ENCODE data around the gene CDK2AP2. TPM values are rescaled to one million over a fixed set of nuclear protein-coding genes. Genes with fewer than 3 reads are reported as not detected.
A peak's percentile ranks its signal among the peaks of the same experiment; 100 is the strongest.
"Not testable (repeated sequence)": the region's sequence is repeated elsewhere in the genome, so short reads cannot be mapped to it uniquely, and the experiment has no call there.

Gene CDK2AP2
- polyA plus RNA-seq, 4 donors, result 80.0 to 108 (median 97.5) TPM

GRCh38 chr11:67470337-67471002 is 37.5 kb downstream of the CDK2AP2 start:
- WGBS, 3 donors, result 63 to 75% (median 66%) methylated on average over 8 of the region's 8 CpGs
- Histone ChIP-seq H3K27ac (ENCODE audit: low read depth in 1 of 3, low read length in 2 of 3) (no peak overlapping the region), H3K9me3 (ENCODE audit: control insufficient read depth in 2 of 2, insufficient read depth in 1 of 2, low read depth in 1 of 2, low read length in 1 of 2) (no peaks in the 10 kb centered on the region), H3K4me3 (ENCODE audit: low read depth in 1 of 3, low read length in 3 of 3) (no peak overlapping the region), H3K4me1 (ENCODE audit: control insufficient read depth in 3 of 3, insufficient read depth in 2 of 3, low read depth in 1 of 3, low read length in 2 of 3) (peaks cover 0 to 27% (median 4%) of the 10 kb centered on the region in 3 donors), H3K36me3 (ENCODE audit: control insufficient read depth in 3 of 3, insufficient read depth in 2 of 3, low read depth in 1 of 3, low read length in 3 of 3) (peaks cover 0 to 15% (median 0%) of the 10 kb centered on the region in 3 donors), H3K27me3 (ENCODE audit: control insufficient read depth in 3 of 3, insufficient read depth in 3 of 3, low read length in 3 of 3) (no peaks in the 10 kb centered on the region)
- FAIRE-seq (no peak), DNase-seq (peak in 1 of 2 donors; percentile 24)

GRCh38 chr11:67469508-67469811 is 38.5 kb downstream of the CDK2AP2 start:
- FAIRE-seq (no peak), DNase-seq (no peak)
- 6 to 13% (median 10%) methylated on average over 9 of the region's 9 CpGs for WGBS, 3 donors
- H3K27me3 ChIP-seq (ENCODE audit: control insufficient read depth in 3 of 3, insufficient read depth in 3 of 3, low read length in 3 of 3), result no peaks in the 10 kb centered on the region
- peaks cover 0 to 32% (median 7%) of the 10 kb centered on the region in 3 donors for H3K4me1 ChIP-seq (ENCODE audit: control insufficient read depth in 3 of 3, insufficient read depth in 2 of 3, low read depth in 1 of 3, low read length in 2 of 3)
- peak overlapping the region; percentile 43 to 84 (median 81) for H3K4me3 ChIP-seq (ENCODE audit: low read depth in 1 of 3, low read length in 3 of 3)
- no peaks in the 10 kb centered on the region for H3K9me3 ChIP-seq (ENCODE audit: control insufficient read depth in 2 of 2, insufficient read depth in 1 of 2, low read depth in 1 of 2, low read length in 1 of 2)
- H3K27ac ChIP-seq (ENCODE audit: low read depth in 1 of 3, low read length in 2 of 3), result peak overlapping the region; percentile 75 to 96 (median 80)
- H3K36me3 ChIP-seq (ENCODE audit: control insufficient read depth in 3 of 3, insufficient read depth in 2 of 3, low read depth in 1 of 3, low read length in 3 of 3), result peaks cover 0 to 21% (median 0%) of the 10 kb centered on the region in 3 donors

GRCh38 chr11:67468759-67469507 is 39.0 kb downstream of the CDK2AP2 start, which contains the start of gene TMEM134:
TMEM134 (minus strand) TSS chr11:67469251; CDS start chr11:67469192, 59 bp downstream.
- FAIRE-seq, result no peak
- no peaks in the 10 kb centered on the region for H3K9me3 ChIP-seq (ENCODE audit: control insufficient read depth in 2 of 2, insufficient read depth in 1 of 2, low read depth in 1 of 2, low read length in 1 of 2)
- peak within 1 kb of the TSS; percentile 81 to 84 (median 84) for H3K4me3 ChIP-seq (ENCODE audit: low read depth in 1 of 3, low read length in 3 of 3)
- peak; percentile 91 to 95 for DNase-seq
- no peaks in the 10 kb centered on the region for H3K27me3 ChIP-seq (ENCODE audit: control insufficient read depth in 3 of 3, insufficient read depth in 3 of 3, low read length in 3 of 3)
- 0 to 1% (median 0%) methylated on average over 40 to 76 of the region's 76 CpGs for WGBS, 3 donors
- H3K27ac ChIP-seq (ENCODE audit: low read depth in 1 of 3, low read length in 2 of 3), result peak within 1 kb of the TSS; percentile 80 to 96 (median 95)
- peaks cover 2 to 37% (median 7%) of the 10 kb centered on the region in 3 donors for H3K4me1 ChIP-seq (ENCODE audit: control insufficient read depth in 3 of 3, insufficient read depth in 2 of 3, low read depth in 1 of 3, low read length in 2 of 3)
- H3K36me3 ChIP-seq (ENCODE audit: control insufficient read depth in 3 of 3, insufficient read depth in 2 of 3, low read depth in 1 of 3, low read length in 3 of 3), result peaks cover 0 to 25% (median 0%) of the 10 kb centered on the region in 3 donors

- peaks cover 0 to 29% (median 0%) of the 10 kb centered on the region in 3 donors for H3K36me3 ChIP-seq (ENCODE audit: control insufficient read depth in 3 of 3, insufficient read depth in 2 of 3, low read depth in 1 of 3, low read length in 3 of 3)
- no peaks in the 10 kb centered on the region for H3K9me3 ChIP-seq (ENCODE audit: control insufficient read depth in 2 of 2, insufficient read depth in 1 of 2, low read depth in 1 of 2, low read length in 1 of 2)
- FAIRE-seq (no peak), DNase-seq (no peak)
- H3K4me1 ChIP-seq (ENCODE audit: control insufficient read depth in 3 of 3, insufficient read depth in 2 of 3, low read depth in 1 of 3, low read length in 2 of 3), result peaks cover 2 to 40% (median 7%) of the 10 kb centered on the region in 3 donors
- peak overlapping the region; percentile 52 to 95 (median 86) for H3K27ac ChIP-seq (ENCODE audit: low read depth in 1 of 3, low read length in 2 of 3)
- peak overlapping the region; percentile 81 to 84 (median 84) for H3K4me3 ChIP-seq (ENCODE audit: low read depth in 1 of 3, low read length in 3 of 3)
- WGBS, 3 donors, result 0 to 4% (median 0%) methylated on average over 6 of the region's 6 CpGs
- H3K27me3 ChIP-seq (ENCODE audit: control insufficient read depth in 3 of 3, insufficient read depth in 3 of 3, low read length in 3 of 3), result no peaks in the 10 kb centered on the region
Observed at GRCh38 chr11:67468456-67468758, 39.6 kb downstream of the CDK2AP2 start.

GRCh38 chr11:67468056-67468455 is 39.9 kb downstream of the CDK2AP2 start:
- peaks cover 2 to 40% (median 7%) of the 10 kb centered on the region in 3 donors for H3K4me1 ChIP-seq (ENCODE audit: control insufficient read depth in 3 of 3, insufficient read depth in 2 of 3, low read depth in 1 of 3, low read length in 2 of 3)
- WGBS, 3 donors, result 12 to 28% (median 13%) methylated on average over 5 of the region's 5 CpGs
- no peak for FAIRE-seq

GRCh38 chr11:67466962-67467771 is 40.8 kb downstream of the CDK2AP2 start:
- Histone ChIP-seq H3K27me3 (ENCODE audit: control insufficient read depth in 3 of 3, insufficient read depth in 3 of 3, low read length in 3 of 3) (no peaks in the 10 kb centered on the region), H3K36me3 (ENCODE audit: control insufficient read depth in 3 of 3, insufficient read depth in 2 of 3, low read depth in 1 of 3, low read length in 3 of 3) (peaks cover 0 to 33% (median 0%) of the 10 kb centered on the region in 3 donors), H3K4me1 (ENCODE audit: control insufficient read depth in 3 of 3, insufficient read depth in 2 of 3, low read depth in 1 of 3, low read length in 2 of 3) (peaks cover 2 to 40% (median 7%) of the 10 kb centered on the region in 3 donors), H3K4me3 (ENCODE audit: low read depth in 1 of 3, low read length in 3 of 3) (no peak overlapping the region), H3K27ac (ENCODE audit: low read depth in 1 of 3, low read length in 2 of 3) (peak overlapping the region in 1 of 3 donors; percentile 86), H3K9me3 (ENCODE audit: control insufficient read depth in 2 of 2, insufficient read depth in 1 of 2, low read depth in 1 of 2, low read length in 1 of 2) (no peaks in the 10 kb centered on the region)
- WGBS, 3 donors, result 44 to 72% (median 52%) methylated on average over 10 to 11 of the region's 11 CpGs
- FAIRE-seq (no peak), DNase-seq (no peak)

More at GRCh38 chr11:67468056-67468455, 39.9 kb downstream of the CDK2AP2 start:
- H3K36me3 ChIP-seq (ENCODE audit: control insufficient read depth in 3 of 3, insufficient read depth in 2 of 3, low read depth in 1 of 3, low read length in 3 of 3), result peaks cover 0 to 31% (median 0%) of the 10 kb centered on the region in 3 donors
- H3K27ac ChIP-seq (ENCODE audit: low read depth in 1 of 3, low read length in 2 of 3), result peak overlapping the region in 2 of 3 donors; percentile 86 to 95
- peak overlapping the region; percentile 81 to 84 (median 84) for H3K4me3 ChIP-seq (ENCODE audit: low read depth in 1 of 3, low read length in 3 of 3)
- no peaks in the 10 kb centered on the region for H3K27me3 ChIP-seq (ENCODE audit: control insufficient read depth in 3 of 3, insufficient read depth in 3 of 3, low read length in 3 of 3)
- DNase-seq, result peak; percentile 57 to 64
- no peaks in the 10 kb centered on the region for H3K9me3 ChIP-seq (ENCODE audit: control insufficient read depth in 2 of 2, insufficient read depth in 1 of 2, low read depth in 1 of 2, low read length in 1 of 2)

- Histone ChIP-seq H3K9me3 (ENCODE audit: control insufficient read depth in 2 of 2, insufficient read depth in 1 of 2, low read depth in 1 of 2, low read length in 1 of 2) (no peaks in the 10 kb centered on the region), H3K27me3 (ENCODE audit: control insufficient read depth in 3 of 3, insufficient read depth in 3 of 3, low read length in 3 of 3) (no peaks in the 10 kb centered on the region), H3K4me3 (ENCODE audit: low read depth in 1 of 3, low read length in 3 of 3) (no peak overlapping the region), H3K4me1 (ENCODE audit: control insufficient read depth in 3 of 3, insufficient read depth in 2 of 3, low read depth in 1 of 3, low read length in 2 of 3) (peaks cover 2 to 40% (median 7%) of the 10 kb centered on the region in 3 donors), H3K36me3 (ENCODE audit: control insufficient read depth in 3 of 3, insufficient read depth in 2 of 3, low read depth in 1 of 3, low read length in 3 of 3) (peaks cover 0 to 33% (median 0%) of the 10 kb centered on the region in 3 donors), H3K27ac (ENCODE audit: low read depth in 1 of 3, low read length in 2 of 3) (no peak overlapping the region)
- DNase-seq (no peak), FAIRE-seq (no peak)
- 75 to 88% (median 83%) methylated on average over 5 of the region's 5 CpGs for WGBS, 3 donors
Observed at GRCh38 chr11:67466367-67466766, 41.6 kb downstream of the CDK2AP2 start.

- H3K27me3 ChIP-seq (ENCODE audit: control insufficient read depth in 3 of 3, insufficient read depth in 3 of 3, low read length in 3 of 3); FAIRE-seq; H3K9me3 ChIP-seq (ENCODE audit: control insufficient read depth in 2 of 2, insufficient read depth in 1 of 2, low read depth in 1 of 2, low read length in 1 of 2): not testable (repeated sequence)
- 55 to 70% (median 65%) methylated on average over 2 of the region's 2 CpGs for WGBS, 3 donors
- Histone ChIP-seq H3K4me3 (ENCODE audit: low read depth in 1 of 3, low read length in 3 of 3) (peak overlapping the region in 2 of 3 donors; percentile 84 to 95), H3K4me1 (ENCODE audit: control insufficient read depth in 3 of 3, insufficient read depth in 2 of 3, low read depth in 1 of 3, low read length in 2 of 3) (peaks cover 2 to 40% (median 7%) of the 10 kb centered on the region in 3 donors), H3K27ac (ENCODE audit: low read depth in 1 of 3, low read length in 2 of 3) (peak overlapping the region; percentile 83 to 95 (median 88)), H3K36me3 (ENCODE audit: control insufficient read depth in 3 of 3, insufficient read depth in 2 of 3, low read depth in 1 of 3, low read length in 3 of 3) (peaks cover 0 to 33% (median 0%) of the 10 kb centered on the region in 3 donors)
- DNase-seq, result peak in 1 of 2 donors; percentile 28
Observed at GRCh38 chr11:67465530-67465929, 42.4 kb downstream of the CDK2AP2 start.
